Measurements from ENCODE around the gene PNKD.
A peak's percentile ranks its signal among the peaks of the same experiment; 100 is the strongest.
"Not testable (repeated sequence)": the region's sequence is repeated elsewhere in the genome, so short reads cannot be mapped to it uniquely, and the experiment has no call there.

PNKD gene

GRCh38 chr2:218257390-218257981 is 12.8 kb upstream of the PNKD start:
- no peak for DNase-seq

DNA sequence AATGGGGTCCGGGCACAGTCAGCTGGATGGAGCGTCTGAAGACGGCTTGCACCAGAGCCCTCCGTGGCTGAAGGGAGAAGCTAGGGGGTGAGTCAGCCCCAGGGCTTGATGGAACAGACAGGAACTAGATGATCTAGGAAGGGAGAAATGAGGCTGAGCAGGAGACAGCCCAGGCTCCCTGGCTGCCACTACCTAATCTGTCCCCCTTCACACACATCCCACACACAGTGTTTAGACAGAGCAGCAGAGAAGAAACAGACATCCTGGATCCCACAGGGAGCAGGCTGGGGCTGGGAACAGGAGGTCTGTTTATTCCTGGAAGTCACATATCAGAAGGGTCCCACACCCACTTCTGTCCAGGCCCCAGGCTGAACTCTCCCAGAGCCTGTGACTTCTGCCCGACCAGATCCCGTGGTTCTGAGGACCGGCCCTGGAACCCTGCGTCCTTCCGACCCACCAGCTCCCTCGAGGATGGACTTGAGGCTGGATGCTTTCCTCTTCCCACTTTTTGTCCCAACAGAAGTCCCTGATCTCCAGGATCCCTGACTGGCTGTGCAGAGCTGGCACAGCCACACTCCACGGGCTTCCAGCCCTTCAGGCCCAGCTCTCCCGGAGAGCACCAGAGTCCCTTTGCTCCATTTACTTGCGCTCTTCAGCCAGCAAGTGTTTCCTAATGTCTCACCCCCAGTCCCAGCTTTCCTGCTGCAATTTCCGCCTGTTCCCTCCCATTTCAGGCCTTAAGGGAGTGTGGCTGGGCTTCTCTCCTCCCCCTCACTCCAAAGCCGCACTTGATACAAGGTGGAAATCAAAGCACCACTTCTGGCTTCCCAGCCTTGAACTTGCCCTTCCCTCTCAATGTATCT is 11.0 kb upstream of the PNKD start:
- DNase-seq, result no peak

DNA sequence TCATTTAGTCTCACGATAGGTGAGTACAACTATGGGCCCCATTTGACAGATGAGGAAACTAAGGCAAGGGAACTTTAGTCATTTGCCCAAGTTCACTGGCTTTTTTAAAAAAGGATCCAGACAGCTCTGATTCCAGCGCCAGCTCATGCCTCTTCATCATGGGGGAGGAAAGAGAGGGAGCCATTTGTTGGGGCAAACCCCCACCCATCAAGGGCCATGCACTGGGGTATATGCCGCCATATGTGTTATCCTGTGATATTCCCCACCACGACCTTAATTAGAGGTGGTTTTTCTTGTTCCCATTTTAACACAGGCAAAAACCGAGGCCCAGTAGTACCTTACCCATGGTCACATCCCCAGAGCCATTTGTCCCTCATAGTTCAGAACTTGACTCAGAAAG is 10.2 kb upstream of the PNKD start:
- DNase-seq, result no peak

- DNase-seq, result no peak
Measured at GRCh38 chr2:218260742-218261422, 9.4 kb upstream of the PNKD start, which contains the start of gene GPBAR1. TSS of gene GPBAR1 (plus strand) at chr2:218261015. CDS start at chr2:218262725, 1,710 bp downstream.

DNA sequence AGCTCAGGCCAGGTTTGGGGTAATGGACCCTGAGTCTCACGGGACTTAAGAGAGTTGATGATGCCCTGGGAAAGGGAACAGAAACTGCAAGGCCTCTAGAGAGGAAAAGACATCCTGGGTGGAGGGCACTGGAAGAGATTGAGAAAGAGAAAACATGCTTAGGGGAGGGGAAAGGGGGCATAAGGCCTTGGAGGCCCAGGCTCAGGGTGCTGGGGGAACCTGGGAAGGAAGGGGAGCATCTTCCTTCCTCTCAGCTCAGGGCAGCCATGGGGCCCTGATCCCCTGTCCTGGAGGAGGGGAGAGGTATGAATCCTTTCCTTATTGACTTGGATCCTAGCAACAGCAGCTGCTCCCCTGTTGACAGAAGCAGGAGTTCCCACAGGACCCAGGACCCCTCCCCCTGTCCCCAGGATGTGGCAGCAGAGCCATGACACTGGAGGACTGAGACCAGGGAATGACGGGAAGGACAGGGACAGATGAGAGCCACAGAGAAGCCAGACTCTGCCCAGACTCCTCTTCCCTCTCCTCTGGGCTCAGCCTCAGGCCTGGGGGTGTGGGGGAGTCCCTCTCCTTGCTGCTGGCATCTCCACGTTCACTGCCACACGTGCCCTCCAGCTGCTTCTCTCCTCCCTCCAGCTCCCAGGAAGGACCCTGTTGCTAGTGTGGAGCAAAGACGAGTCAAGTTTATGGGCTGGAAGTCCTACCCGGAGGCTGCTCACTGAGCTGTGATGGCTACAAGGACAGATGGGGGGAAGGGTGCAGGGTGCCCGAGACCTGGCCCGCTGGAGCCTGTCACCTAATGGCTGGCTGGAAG is 8.7 kb upstream of the PNKD start:
- no peak for DNase-seq

DNA sequence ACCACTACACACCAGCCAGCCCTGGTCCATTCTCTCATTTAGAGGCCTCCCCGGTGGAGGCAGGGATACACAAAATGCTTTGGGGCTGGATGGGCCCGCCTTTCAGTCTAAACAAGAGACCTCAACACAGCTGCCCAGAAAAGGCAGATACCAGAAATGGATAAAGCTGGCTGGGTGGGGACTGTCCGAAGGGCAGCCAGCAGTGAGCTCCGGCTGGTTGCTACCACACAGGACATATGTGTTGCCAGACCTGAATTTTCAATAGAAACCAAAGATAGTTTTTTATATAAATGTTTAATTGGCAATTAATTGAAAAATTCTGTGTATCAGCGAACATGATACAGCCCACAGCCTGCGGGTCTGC is 8.1 kb upstream of the PNKD start:
- no peak for DNase-seq

GRCh38 chr2:218262631-218263586 is 7.4 kb upstream of the PNKD start:
- no peak for DNase-seq

GRCh38 chr2:218263817-218264641 is 6.3 kb upstream of the PNKD start:
- DNase-seq, result no peak

GRCh38 chr2:218264773-218265561 is 5.4 kb upstream of the PNKD start:
- no peak for DNase-seq

DNA sequence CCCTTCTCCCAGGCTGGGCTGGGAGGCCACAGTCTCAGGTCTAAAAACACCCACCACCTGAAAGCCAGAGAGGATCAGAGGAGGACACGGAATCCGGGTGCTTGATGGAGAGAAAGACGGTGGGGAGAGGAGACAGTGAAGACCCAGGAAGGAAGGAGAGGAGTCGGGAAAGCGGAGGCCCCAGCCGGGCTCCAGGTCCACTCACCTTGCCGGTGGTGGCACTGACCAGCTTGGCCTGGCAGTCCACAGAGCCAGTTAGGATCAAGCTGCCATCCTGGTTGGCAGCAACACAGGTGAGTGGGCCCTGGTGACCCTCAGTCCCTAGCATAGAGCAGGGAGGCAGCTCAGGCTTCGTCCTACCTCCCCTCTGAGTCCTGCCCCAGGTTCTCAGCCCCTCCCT is 4.7 kb upstream of the PNKD start:
- no peak for DNase-seq

- no peak for DNase-seq
Measured at GRCh38 chr2:218266316-218266979, 3.9 kb upstream of the PNKD start.

- DNase-seq, result no peak
Measured at GRCh38 chr2:218267259-218267658, 3.1 kb upstream of the PNKD start.

- DNase-seq, result no peak
Measured at GRCh38 chr2:218270721-218271486, 585 bp downstream of the PNKD start.

DNA sequence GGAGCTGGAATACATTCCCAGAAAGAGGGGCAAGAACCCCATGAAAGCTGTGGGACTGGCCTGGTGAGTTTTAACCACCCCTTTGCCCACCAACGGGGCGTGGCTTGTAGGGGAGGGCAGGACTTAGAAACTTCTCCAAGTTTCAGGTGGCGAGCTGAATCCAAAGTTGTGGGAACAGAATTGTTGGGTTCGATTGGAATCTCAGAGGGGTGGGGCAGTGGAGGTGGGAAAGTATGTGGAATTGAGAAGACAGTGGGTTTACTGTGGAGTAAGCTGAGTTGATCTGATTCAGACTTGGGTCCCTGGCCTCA is 1.1 kb downstream of the PNKD start:
- no peak for DNase-seq

DNA sequence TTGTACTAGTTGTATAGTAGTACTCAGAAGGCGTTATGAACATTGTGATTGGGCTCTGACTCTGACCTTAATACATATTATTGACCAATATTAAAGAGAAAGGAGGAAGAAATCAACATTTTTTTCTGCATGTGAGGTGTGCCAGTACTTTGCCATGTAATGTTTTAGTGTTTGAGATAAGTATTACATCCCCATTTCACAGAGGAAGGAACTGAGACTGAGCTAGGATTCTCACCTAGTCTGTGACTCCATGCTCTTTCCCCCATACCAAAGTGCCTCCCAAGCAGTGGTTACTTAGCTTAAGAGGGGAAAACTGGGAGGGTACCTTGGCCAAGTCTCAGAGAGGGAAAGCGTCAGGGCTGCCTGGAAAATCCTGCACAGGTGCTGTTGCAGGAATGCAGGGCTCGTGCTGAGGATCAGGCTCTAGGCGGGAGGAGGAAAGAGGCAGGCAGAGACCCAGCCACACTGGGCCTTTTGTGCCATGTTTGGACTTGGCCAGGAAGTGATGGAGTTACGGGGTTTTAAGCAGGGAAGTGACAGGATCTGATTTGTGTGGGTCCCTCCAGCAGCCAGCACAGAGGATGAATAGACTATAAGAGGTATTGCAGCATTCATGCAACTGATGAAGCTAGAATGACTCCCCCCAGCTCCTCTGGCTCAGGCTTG is 1.7 kb downstream of the PNKD start:
- no peak for DNase-seq

DNA sequence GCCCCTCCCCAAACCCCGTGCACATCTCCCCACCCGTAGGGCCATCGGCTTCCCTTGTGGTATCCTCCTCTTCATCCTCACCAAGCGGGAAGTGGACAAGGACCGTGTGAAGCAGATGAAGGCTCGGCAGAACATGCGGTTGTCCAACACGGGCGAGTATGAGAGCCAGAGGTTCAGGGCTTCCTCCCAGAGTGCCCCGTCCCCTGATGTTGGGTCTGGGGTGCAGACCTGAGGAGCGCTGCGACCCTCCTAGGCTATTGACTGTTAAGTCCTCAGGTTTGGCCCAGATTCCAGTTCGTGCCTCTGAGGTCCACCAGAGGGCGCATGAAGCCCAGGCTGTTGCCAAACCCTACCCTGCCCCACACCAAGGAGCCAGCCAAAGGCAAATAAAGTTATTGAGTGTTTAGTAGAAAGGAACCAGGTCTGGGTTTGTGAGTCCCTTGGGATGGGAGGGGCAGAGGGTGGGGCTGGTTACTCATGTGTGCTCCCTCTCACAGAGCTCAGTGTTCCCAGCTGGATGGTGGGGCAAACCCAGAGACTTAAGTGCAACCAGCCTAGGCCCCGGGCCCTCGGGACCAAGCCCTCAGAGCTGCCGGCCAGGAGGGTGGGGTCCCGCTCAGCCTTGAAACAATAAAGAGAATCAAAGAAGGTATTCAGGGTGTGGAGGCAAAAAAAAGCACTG is 2.4 kb downstream of the PNKD start:
- DNase-seq, result peak; percentile 63

DNA sequence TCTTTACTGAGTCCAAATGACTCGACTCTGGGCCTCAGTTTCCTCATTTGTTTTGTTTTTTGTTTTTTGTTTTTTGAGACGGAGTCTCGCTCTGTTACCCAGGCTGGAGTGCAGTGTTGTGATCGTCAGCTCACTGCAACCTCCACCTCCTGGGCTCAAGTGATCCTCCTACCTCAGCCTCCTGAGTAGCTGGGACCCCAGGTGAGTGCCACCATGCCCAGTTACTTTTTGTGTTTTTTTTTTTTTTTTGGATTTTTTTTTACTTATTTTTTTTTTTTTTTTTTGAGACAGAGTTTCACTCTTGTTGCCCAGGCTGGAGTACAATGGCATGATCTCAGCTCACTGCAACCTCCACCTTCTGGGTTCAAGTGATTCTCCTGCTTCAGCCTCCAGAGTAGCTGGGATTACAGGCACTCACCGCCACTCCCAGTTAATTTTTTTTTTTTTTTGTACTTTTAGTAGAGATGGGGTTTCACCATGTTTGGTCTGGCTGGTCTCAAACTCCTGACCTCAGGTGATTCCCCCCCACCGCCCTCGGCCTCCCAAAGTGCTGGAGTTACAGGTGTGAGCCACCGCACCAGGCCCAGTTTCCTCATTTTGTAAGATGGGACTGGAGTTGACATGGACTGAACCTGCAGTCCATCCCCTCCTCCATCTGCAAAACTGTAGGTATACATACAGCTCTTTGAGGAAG is 3.0 kb downstream of the PNKD start:
- DNase-seq, result not testable (repeated sequence)
